C4-2B (cell line): Measurements from ENCODE around the gene SIK2.

Source experiments
- ZFX ChIP-seq: fragments of 450-650 bp; IDR thresholded peaks from 2 replicates; pipeline ENCODE4 v1.6.1; 2017
- TF ChIP-seq, protein P1 (sequence below): fragments of 450-650 bp; conservative IDR thresholded peaks from 2 replicates; pipeline ENCODE4 v1.5.1; 2017; ENCODE audit warnings: mild to moderate bottlenecking

DNA sequence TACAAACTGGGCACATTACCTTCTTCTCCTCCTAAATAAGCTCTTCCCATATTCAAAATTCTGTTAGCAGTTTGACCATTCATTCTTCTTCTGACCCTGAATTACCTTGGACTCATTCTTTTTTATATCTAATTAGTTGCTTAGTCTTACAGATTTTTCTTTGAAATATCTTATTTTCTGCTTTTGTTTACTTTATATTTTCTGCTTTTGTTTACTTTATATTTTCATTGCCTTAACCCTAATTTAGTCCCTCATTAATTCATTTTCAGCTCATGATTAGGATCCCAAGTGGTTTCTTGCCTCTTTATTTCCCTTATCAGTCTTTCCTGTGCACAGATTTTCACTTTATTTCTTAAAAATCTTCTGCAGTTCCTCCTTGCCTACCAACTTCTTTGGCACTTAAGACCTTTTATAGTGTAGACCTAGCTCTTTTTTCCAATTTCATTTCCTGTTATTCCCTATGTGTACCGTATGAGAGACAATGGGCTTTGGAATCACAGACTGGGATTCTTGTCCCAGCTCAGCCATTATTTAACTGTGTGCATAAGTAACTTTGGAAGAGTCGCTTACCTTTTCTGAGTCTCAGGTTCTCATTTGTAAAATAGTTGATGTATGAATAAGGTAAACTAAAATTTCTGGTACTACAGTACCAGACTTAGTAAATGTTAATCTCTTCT, 39.2 kb downstream of the SIK2 start:
- TF ChIP-seq, protein P1, sequence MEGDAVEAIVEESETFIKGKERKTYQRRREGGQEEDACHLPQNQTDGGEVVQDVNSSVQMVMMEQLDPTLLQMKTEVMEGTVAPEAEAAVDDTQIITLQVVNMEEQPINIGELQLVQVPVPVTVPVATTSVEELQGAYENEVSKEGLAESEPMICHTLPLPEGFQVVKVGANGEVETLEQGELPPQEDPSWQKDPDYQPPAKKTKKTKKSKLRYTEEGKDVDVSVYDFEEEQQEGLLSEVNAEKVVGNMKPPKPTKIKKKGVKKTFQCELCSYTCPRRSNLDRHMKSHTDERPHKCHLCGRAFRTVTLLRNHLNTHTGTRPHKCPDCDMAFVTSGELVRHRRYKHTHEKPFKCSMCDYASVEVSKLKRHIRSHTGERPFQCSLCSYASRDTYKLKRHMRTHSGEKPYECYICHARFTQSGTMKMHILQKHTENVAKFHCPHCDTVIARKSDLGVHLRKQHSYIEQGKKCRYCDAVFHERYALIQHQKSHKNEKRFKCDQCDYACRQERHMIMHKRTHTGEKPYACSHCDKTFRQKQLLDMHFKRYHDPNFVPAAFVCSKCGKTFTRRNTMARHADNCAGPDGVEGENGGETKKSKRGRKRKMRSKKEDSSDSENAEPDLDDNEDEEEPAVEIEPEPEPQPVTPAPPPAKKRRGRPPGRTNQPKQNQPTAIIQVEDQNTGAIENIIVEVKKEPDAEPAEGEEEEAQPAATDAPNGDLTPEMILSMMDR, result no peak
- no peak for TF ChIP-seq ZFX
